Frontal cortex (tissue), 4 donors: ENCODE measurements around the gene APOL2. TPM values are rescaled to one million over a fixed set of nuclear protein-coding genes. Genes with fewer than 3 reads are reported as not detected.
"Not testable (repeated sequence)": the region's sequence is repeated elsewhere in the genome, so short reads cannot be mapped to it uniquely, and the experiment has no call there.

Experiments
- DNase-seq, 2 donors: peaks; one replicate each; pipeline ENCODE4 v3.0.0; 2012; ENCODE audit warnings: low spot score in 2 of 2
- FAIRE-seq: peaks from 2 replicates; lab custom pipeline; 2012; peaks lifted over from hg19 to GRCh38; lab: Jason Lieb, UNC
- total RNA-seq: library from RNA; depleted of rRNA; stranded (reverse); fragments of >200 nt; gene quantifications from one replicate; pipeline ENCODE4 v1.2.3, GENCODE V29; 2014
- donor health status: control.
- donor health status: control.
- donor health status: control.

APOL2 gene
- total RNA-seq, 1 donor from 2014 or later = 5.3 TPM

- DNase-seq = no peak
- no peak for FAIRE-seq
Measured at GRCh38 chr22:36204001-36204631, 35.2 kb downstream of the APOL2 start.

DNA sequence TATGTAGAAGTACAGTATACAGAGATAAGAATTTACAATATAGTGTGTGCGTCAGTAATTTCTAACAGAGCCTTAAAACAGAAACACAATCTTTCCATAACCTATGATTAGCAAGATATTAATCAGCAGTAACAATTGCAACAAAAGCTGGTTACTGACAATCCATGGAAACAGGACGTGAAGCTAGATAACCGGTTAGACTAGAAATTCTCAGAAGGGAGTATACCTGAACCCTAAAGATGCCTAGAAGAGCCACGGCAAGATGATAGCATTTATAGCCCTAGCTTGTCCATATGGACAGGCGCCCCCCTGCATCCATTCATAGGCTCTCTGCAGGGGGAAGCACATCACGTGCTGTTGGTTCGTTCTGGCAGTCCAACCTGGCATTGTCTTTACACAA, 35.9 kb downstream of the APOL2 start:
- FAIRE-seq, DNase-seq: not testable (repeated sequence)

GRCh38 chr22:36202906-36203305, 36.4 kb downstream of the APOL2 start:
- DNase-seq, FAIRE-seq: not testable (repeated sequence)

- DNase-seq = peak in 1 of 2 donors; percentile 44
- no peak for FAIRE-seq
Measured at GRCh38 chr22:36201630-36202319, 37.6 kb downstream of the APOL2 start, which contains the start of gene APOL4. Gene APOL4 (minus strand): TSS chr22:36201809. CDS start chr22:36201734, 75 bp downstream.

DNA sequence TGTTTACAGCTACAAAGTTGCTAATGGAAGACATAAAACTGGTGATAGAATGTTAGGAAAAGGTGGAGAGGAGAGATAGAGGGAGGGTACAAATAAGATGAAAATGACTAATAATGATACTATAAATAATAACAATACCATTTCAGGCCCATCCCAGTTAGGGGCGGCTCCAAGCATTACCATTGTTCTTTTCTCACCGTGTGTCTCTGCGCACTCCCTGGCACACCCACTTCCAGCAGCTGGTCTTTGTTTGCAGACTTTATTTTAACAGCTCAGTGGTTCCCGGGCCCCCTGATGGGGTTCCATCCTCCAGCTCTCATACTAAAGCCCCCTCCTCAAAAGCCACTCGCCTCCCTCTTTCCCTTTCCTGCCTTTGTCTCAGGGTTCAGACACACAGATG, 38.3 kb downstream of the APOL2 start:
- not testable (repeated sequence) for DNase-seq, FAIRE-seq

- FAIRE-seq (no peak), DNase-seq (no peak)
Measured at GRCh38 chr22:36199001-36199551, 40.3 kb downstream of the APOL2 start.

DNA sequence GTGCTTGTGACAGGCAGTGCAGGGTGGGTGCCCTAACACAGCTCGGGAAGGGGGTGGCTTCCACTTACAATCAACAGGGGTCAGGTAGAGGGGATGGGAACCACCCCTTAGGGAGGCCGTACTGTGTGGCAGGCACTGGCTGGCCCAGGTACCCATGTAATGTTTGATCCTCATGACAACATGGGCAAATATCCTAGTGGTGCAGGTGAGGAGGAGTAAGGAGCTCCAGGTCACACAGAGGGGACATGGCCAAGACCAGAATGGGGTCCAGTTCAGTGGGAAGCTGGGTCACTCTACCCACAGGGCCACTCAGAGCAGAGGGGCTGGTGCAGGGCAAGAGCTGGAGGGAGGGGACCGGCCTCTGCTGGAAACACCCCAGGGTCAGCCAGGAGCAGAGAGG, 40.8 kb downstream of the APOL2 start:
- FAIRE-seq = no peak
- no peak for DNase-seq

DNA sequence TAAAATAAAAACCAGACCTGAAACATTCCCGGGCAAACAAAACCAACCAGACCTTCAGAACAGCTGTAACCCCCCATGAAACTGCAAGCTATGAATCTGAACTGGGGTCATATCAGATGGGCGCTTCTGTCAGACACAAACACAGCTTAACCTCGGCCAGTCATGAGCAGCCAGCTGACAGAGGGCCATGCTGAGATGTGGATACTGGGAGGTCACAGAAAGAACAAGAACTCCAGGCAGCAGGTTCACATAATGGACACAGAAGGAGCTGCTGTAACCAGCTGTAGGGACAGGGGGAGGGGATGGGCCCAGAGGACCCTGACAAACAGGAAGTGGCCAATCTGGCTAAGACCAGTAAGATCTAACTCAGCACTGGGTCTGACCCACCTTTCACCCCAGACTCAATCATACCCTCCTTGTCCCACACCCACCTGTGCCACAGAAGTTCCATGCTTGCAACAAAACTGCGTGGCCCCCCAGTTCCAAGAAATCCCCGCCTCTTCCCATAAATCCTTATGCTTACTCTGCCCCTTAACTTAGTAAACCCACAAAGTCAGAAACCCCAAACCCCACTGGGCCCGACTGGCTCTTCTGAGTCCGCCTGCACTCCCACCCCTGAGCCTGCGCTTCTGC, 41.7 kb downstream of the APOL2 start:
- DNase-seq (no peak), FAIRE-seq (no peak)

DNA sequence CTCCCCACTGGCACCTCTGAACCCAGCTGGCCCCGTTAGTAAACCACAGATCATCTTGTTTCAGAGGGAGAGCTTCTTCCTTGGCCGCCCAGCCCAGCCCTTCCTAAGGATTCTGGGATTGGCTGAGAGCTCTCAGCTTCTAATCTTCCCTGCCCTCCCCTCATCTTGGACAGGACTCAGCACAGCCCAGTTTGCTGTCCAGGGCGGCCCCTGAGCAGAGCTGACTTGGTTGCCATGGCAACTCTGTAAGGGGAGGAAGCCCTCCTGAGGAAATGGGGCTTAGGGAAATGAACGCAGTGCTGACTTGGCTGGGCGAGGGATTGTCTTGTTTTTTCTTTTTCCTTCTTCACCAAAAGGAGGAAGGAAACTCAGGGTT, 42.3 kb downstream of the APOL2 start:
- FAIRE-seq (no peak), DNase-seq (peak in 1 of 2 donors; percentile 32)

- DNase-seq = no peak
- FAIRE-seq = no peak
Measured at GRCh38 chr22:36196254-36197064, 42.9 kb downstream of the APOL2 start.

- FAIRE-seq (peak; percentile 57), DNase-seq (peak in 1 of 2 donors; percentile 52)
Measured at GRCh38 chr22:36194971-36195370, 44.4 kb downstream of the APOL2 start.

DNA sequence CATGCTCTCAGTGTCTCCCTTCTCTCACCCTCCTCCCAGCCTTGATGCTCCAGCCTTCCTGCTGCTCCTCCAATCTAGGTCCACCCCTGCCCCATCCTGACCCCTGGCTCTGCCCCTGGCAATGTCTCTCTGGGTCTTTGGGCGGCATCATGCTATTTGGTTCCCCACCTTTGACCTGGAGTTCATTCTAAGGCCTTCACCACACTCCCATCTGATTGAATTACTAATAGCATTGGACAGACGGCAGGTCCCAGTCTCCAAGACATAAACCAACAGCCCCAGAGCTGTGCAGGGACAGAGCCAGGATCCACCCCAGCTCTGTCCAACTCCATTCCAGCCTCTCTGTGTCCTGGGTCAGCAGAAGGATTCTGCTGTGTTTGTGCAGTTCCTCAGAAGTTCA, 44.9 kb downstream of the APOL2 start:
- FAIRE-seq (no peak), DNase-seq (no peak)

DNA sequence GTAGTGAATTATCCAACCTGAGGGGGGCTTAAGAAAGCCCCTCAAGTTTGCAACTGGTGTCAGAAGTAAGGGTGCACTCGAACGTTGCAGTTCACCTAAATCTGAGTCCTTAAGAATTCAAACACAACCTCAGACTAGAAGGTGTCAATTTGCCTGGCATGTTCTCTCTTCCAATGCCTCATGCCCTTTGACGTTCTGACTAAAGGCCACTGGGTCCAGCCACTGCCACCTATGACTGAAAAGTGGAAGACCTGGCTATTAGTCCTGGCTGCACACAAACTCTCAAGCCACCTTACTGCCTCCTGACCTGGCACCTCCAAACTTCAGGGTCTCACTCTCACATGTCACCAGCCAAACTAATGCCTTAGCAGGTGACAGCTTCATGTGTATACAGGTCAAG, 45.8 kb downstream of the APOL2 start:
- DNase-seq (no peak), FAIRE-seq (no peak)

GRCh38 chr22:36193171-36193570, 46.2 kb downstream of the APOL2 start:
- FAIRE-seq = no peak

DNA sequence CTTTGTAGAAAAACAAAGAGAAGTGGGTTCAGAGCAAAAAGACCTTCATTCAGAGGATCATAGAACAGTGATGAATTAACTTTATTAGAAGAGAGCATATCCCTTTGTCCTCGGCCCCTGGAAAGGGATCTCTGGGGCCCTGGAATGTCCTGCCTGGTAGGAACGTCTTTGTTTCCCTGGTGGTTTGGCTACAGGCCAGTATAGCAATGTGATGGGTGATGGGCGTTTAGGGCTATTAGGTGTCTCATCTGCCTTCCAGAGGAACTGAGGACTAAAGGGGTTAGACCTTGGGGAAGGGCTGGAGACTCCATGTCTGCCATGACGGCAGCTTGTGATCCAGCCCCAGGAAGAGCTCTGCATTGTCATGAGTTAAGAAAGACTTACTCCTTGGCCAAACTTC, 46.8 kb downstream of the APOL2 start:
- FAIRE-seq (no peak), DNase-seq (no peak)

More at GRCh38 chr22:36193171-36193570, 46.2 kb downstream of the APOL2 start:
- no peak for DNase-seq

GRCh38 chr22:36191106-36191836, 48.1 kb downstream of the APOL2 start:
- peak; percentile 47 to 52 for DNase-seq
- no peak for FAIRE-seq

- not testable (repeated sequence) for FAIRE-seq, DNase-seq
Measured at GRCh38 chr22:36187862-36188261, 51.5 kb downstream of the APOL2 start.

GRCh38 chr22:36185828-36186624, 53.3 kb downstream of the APOL2 start:
- DNase-seq = no peak
- FAIRE-seq = no peak
